ENCODE measurements around the gene ZBTB34. TPM values are rescaled to one million over a fixed set of nuclear protein-coding genes. Genes with fewer than 3 reads are reported as not detected.

The ZBTB34 gene
- total and polyA plus RNA-seq, 9 of the 15 experiments (the other 6 are each of a cell fraction or from before 2014, with no cell fraction given) = 2.7 to 15.6 (median 9.8) TPM

DNA sequence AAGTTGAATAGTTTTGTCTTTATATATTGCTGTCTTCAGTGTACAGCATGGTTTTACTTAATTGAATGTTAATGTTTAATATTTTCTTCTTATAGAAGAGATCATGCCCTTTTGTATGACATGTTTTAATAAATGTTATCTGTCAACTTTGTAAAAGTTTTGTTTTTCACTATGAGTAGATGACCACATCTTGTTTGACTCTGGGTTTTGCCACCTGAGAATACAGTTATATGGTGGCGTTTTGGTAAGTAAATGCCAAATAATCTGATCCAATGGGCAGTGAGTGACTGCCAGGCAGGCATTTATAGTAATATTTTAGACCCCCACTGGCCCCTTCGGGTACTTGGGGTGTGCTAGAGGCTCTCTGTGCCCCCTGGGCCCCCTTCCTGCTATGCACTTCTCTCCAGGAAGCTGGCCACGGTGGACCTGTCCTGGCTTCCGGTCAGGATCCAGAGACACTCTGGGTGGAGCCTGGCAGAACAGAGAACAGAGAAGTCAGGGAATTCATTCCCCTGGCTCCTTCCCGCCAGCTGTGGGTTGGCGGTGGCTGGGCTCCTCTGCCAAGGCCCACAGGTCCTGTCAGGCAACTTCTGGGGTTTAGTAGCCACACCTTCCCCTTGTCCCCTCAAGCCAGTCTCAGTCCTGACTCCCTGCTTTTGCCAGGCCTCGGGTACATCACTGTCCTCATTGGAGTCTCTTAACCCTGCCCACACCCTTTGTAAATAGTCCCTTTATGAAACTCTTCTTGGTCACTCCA is 22.2 kb upstream of the ZBTB34 start:
- H3K79me2 ChIP-seq (ENCODE audit: control insufficient read depth, insufficient read depth, low read length) = peaks cover 12% of the 10 kb centered on the region; the same call in 2 of the 3 replicates
- TF ChIP-seq ZNF408 (CRISPR knock-in tag; IDR thresholded peaks at IDR 0.05; ENCODE audit: low read depth) (no peak), RB1 (IDR thresholded peaks at IDR 0.05; ENCODE audit: low read depth) (no peak), U2AF1 (optimal IDR thresholded peaks at IDR 0.05; ENCODE audit: low read depth, low read length) (no peak), KAT2B (IDR thresholded peaks at IDR 0.05; ENCODE audit: low read depth, low read length) (no peak), ZNF778 (CRISPR knock-in tag; IDR thresholded peaks at IDR 0.05) (no peak), ZNF140 (CRISPR knock-in tag; IDR thresholded peaks at IDR 0.05) (no peak), POLR3G (IDR thresholded peaks at IDR 0.05; ENCODE audit: extremely low read depth, insufficient read length, insufficient replicate concordance) (no peak), PHF20 (IDR thresholded peaks at IDR 0.05; ENCODE audit: partially characterized antibody) (no peak), ZNF561 (CRISPR knock-in tag; conservative IDR thresholded peaks at IDR 0.05) (no peak), ZNF717 (CRISPR knock-in tag; IDR thresholded peaks at IDR 0.05) (no peak)
- TF ChIP-seq, protein P1, sequence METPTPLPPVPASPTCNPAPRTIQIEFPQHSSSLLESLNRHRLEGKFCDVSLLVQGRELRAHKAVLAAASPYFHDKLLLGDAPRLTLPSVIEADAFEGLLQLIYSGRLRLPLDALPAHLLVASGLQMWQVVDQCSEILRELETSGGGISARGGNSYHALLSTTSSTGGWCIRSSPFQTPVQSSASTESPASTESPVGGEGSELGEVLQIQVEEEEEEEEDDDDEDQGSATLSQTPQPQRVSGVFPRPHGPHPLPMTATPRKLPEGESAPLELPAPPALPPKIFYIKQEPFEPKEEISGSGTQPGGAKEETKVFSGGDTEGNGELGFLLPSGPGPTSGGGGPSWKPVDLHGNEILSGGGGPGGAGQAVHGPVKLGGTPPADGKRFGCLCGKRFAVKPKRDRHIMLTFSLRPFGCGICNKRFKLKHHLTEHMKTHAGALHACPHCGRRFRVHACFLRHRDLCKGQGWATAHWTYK (CRISPR knock-in tag; IDR thresholded peaks at IDR 0.05) = no peak
- TF ChIP-seq, protein P2, sequence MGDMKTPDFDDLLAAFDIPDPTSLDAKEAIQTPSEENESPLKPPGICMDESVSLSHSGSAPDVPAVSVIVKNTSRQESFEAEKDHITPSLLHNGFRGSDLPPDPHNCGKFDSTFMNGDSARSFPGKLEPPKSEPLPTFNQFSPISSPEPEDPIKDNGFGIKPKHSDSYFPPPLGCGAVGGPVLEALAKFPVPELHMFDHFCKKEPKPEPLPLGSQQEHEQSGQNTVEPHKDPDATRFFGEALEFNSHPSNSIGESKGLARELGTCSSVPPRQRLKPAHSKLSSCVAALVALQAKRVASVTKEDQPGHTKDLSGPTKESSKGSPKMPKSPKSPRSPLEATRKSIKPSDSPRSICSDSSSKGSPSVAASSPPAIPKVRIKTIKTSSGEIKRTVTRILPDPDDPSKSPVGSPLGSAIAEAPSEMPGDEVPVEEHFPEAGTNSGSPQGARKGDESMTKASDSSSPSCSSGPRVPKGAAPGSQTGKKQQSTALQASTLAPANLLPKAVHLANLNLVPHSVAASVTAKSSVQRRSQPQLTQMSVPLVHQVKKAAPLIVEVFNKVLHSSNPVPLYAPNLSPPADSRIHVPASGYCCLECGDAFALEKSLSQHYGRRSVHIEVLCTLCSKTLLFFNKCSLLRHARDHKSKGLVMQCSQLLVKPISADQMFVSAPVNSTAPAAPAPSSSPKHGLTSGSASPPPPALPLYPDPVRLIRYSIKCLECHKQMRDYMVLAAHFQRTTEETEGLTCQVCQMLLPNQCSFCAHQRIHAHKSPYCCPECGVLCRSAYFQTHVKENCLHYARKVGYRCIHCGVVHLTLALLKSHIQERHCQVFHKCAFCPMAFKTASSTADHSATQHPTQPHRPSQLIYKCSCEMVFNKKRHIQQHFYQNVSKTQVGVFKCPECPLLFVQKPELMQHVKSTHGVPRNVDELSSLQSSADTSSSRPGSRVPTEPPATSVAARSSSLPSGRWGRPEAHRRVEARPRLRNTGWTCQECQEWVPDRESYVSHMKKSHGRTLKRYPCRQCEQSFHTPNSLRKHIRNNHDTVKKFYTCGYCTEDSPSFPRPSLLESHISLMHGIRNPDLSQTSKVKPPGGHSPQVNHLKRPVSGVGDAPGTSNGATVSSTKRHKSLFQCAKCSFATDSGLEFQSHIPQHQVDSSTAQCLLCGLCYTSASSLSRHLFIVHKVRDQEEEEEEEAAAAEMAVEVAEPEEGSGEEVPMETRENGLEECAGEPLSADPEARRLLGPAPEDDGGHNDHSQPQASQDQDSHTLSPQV (IDR thresholded peaks at IDR 0.05) = no peak
- H3K9ac ChIP-seq (ENCODE audit: insufficient read depth in 1 of 2, low read depth in 2 of 2, low read length in 2 of 2) = no peak overlapping the region
- H3K4me3 ChIP-seq = no peak overlapping the region
- intact Hi-C loops (cut with micrococcal nuclease) = no loop called here
- WGBS (ENCODE audit: insufficient coverage, low coverage, missing lambda C conversion rate) = 66% methylated on average over 6 of the region's 7 CpGs
- H3K27me3 ChIP-seq (ENCODE audit: control insufficient read depth in 2 of 2, insufficient read depth in 2 of 2, low read length in 2 of 2) = no peaks in the 10 kb centered on the region
- H3K4me2 ChIP-seq (ENCODE audit: insufficient read depth, low read length) = no peak overlapping the region
- H3K4me1 ChIP-seq (replicated peaks in 1 of 2; ENCODE audit: control insufficient read depth in 2 of 2, insufficient read depth in 2 of 2, low read length in 2 of 2) = peaks cover 8 to 16% of the 10 kb centered on the region in 2 experiments
- ATAC-seq = no peak
- no peaks in the 10 kb centered on the region for H4K20me1 ChIP-seq (replicated peaks; ENCODE audit: control insufficient read depth, insufficient read depth, low read length)
- H3K36me3 ChIP-seq (ENCODE audit: control insufficient read depth, insufficient read depth, low read length) = peaks cover 37% of the 10 kb centered on the region
- H3K9me3 ChIP-seq (replicated peaks; ENCODE audit: control insufficient read depth, insufficient read depth, low read depth, low read length) = no peaks in the 10 kb centered on the region
- in situ Hi-C loops (cut with MboI) = no loop called here
- no peak overlapping the region for H3K27ac ChIP-seq (ENCODE audit: extremely low read depth, low read depth, low read length)
- ChIA-PET CTCF (ENCODE audit: low intra/inter-chr PET ratio) (no interaction called here), POLR2A (interaction anchor here (0.7 to 1.2 kb wide), 2 partner anchors 9 to 11 kb away, joined by 3 read pairs; no protein-coding TSS in a partner anchor)
- no peak for DNase-seq (ENCODE audit: extremely low read depth in 1 of 4, low spot score in 3 of 4)
- H3K9me1 ChIP-seq (ENCODE audit: control insufficient read depth, insufficient read depth, low read length) = peaks cover 8% of the 10 kb centered on the region
- no peak for FAIRE-seq
- no peak overlapping the region for H2AFZ ChIP-seq (ENCODE audit: low read depth, low read length)
- BruUV-seq (replicated peaks) = no TSS peak

All from K562 (cell line).